Activated CD8-positive, alpha-beta memory T cell treated with anti-CD3 and anti-CD28 coated beads, Interleukin-2, amount 50 U/mL, for 4 hours (primary cell): ENCODE data around the gene TP73.

Source experiments
- DNase-seq: peaks from one replicate; pipeline ENCODE4 v3.0.0-alpha.2; 2020

Gene TP73

DNA sequence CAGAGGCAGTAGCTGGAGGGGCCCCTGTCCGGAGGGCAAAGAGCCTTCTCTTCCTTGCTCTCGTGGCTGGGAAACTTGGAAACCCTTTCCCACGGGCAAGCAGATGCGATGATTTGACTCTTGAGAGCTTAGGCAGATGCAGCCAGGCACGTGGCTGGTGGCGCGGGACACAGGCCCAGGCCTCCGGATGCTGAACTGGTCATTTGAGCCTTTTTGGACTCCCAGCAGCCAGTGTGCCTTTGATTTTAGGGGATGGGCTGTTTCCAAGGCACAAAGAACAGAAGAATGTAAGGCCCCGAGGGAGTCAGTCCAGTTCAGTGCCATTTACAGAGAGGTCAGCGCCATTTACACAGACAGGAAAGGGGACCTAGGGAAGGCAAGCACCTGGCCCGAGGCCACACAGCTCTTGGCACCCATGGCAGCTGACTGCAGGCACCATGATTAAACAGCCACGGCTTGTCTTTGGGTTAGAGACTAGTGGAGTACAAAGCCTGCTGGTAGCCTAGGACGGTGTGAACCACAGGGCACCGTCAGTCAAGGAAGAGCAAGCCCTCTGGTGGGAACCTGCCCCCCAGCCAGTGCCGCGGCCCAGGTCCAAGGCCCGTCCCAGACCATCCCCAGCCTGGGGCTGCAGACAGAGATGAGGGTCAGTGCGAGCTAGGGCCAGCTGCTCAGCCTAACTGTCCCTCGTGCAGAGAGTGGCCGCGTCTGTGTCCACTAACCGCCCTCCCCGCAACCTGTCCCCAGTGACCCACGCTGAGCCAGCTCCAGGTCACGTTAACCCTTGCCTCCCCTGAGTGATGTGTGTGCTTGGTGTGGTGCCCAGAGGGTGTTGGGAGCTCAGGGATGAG, 79.5 kb downstream of the TP73 start:
- no peak for DNase-seq

DNA sequence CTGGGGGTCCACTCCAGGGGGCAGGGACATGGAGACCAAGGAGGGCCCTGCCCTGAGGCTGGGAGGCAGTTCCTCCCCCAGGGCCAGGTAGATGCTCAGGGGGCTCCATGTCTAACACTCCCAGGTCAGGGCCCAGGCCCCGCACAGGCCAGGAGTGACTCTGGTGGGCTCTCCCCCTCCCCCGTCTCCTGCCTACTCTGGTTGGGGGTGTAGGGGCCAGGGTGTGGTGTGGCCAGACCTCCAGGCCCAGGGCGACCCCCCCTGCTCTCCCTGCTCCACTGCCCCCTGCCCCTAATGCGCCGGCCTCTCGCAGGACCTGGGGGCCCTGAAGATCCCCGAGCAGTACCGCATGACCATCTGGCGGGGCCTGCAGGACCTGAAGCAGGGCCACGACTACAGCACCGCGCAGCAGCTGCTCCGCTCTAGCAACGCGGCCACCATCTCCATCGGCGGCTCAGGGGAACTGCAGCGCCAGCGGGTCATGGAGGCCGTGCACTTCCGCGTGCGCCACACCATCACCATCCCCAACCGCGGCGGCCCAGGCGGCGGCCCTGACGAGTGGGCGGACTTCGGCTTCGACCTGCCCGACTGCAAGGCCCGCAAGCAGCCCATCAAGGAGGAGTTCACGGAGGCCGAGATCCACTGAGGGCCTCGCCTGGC, 80.2 kb downstream of the TP73 start:
- DNase-seq = no peak

DNA sequence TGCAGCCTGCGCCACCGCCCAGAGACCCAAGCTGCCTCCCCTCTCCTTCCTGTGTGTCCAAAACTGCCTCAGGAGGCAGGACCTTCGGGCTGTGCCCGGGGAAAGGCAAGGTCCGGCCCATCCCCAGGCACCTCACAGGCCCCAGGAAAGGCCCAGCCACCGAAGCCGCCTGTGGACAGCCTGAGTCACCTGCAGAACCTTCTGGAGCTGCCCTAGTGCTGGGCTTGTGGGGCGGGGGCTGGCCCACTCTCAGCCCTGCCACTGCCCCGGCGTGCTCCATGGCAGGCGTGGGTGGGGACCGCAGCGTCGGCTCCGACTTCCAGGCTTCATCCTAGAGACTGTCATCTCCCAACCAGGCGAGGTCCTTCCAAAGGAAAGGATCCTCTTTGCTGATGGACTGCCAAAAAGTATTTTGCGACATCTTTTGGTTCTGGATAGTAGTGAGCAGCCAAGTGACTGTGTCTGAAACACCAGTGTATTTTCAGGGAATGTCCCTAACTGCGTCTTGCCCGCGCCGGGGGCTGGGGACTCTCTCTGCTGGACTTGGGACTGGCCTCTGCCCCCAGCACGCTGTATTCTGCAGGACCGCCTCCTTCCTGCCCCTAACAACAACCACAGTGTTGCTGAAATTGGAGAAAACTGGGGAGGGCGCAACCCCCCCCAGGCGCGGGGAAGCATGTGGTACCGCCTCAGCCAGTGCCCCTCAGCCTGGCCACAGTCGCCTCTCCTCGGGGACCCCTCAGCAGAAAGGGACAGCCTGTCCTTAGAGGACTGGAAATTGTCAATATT, 81.0 kb downstream of the TP73 start:
- DNase-seq = no peak

DNA sequence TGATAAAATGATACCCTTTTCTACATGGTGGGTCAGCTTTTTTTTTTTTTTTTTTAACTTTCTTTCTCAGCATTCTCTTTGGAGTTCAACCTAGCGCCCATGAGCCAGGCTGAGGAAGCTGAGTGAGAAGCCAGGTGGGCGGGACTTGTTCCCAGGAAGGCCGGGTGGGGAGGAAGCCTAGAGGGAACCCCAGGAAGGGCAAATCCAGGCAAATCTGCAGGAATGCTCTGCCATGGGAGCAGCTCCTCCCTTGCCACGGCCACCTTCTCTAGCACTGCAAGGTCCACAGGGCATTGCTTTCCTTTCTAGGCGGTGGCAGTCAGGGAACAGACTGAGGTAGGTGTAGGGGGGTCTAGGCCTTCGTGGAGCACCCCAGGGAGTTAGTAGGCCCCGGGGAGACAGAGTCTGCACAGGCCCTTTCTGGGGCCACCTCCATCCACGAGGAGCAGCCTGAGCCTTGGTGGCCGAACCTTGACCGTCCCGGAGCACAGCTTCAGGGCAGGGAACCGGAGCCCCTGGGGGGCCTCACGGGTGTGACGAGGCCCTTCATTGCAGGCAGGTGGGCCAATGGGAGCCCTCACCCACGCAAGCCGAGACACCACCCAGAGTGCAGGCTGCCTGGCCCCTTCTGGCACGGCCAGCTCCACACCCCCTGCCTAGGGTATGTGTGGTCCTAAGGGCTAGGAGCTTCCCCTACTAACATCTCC, 81.7 kb downstream of the TP73 start:
- DNase-seq = no peak

DNA sequence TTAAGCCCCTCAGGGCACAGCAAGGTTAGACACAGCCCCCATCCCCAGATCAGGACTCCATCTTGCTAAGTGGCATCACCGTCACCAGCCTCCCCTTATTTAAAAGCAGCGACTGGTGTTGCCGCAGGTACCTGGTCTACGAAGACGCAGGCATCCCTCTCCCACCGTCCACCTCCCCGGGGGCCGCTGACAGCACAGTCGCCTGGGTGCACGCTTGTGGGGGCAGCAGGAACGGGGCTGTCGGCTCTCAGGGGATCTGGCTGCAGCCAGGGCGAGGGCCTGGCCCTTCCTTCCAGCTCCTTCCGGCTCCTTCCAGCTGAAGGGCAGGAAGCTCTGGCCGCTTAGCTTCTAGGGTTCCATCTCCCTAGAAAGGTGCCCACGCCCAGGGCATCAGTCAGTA, 82.3 kb downstream of the TP73 start:
- DNase-seq = no peak

DNA sequence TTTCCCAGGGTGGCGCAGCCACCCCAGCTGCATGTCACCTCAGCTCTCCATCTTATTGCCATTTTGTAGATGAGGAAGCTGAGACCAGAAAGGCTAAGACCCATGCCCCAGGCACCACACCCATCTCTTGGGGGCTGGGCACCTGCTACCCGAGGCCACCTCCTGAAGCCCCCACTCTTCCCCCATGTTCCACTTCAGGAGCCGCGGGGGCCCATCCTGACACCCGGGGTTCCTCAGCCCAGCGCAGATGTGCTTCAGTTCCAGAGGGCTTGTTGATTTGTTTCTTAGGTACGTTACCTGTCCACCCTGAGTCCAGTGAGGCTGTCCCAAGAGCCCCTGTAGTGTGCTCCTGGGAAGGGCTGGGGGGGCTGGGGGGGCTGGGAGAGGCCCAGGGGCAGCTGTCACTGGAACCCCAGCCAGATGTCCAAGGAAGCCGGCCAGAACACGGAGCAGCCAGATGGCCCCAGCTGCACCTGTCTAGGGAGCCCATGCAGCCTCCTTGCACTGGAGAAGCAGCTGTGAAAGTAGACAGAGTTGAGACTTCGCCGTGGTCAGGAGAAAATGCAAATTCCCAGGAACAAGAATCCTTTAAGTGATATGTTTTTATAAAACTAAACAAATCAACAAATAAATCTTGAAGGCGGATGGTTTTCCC, 82.8 kb downstream of the TP73 start:
- DNase-seq = no peak

DNA sequence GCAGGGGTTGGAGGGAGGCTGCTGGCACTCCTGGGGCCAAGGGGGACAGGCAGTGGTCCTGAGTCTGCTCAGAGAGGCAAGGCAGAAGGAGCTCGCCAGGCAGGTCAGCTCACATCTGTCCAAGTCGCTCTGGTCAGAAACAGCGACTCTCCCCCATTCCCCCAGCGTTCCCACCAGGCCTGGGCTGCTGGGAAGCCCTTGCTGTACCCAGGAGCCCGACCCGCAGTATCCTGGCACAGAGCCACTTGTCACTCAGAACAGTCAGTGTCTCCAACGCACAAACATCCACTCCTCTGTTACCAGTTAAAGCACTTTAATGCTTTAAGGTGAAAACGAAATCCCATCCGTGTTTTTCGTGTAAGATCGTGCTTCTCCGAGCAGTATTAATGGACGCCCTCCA, 83.4 kb downstream of the TP73 start:
- no peak for DNase-seq

DNA sequence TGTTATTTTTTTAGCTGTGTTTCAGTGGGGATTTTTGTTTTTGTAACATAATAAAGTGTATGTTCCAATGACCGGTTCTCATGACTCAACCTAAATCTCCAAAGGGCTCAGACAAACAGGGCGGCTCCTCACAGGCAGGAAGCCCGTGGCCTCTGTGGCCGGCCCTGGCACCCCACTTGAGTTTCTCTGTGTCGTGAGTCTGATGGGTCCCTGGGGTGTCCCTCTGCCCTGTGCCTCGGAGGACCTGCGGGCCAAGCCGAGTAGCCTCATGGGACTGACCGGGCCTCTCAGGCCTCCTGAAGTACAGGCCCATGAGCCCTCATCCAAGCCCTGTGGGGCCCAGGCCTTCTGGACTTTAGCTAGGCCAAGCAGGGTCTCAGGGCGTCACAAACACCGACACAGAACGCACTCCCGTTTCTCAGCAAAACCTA, 83.8 kb downstream of the TP73 start:
- no peak for DNase-seq

DNA sequence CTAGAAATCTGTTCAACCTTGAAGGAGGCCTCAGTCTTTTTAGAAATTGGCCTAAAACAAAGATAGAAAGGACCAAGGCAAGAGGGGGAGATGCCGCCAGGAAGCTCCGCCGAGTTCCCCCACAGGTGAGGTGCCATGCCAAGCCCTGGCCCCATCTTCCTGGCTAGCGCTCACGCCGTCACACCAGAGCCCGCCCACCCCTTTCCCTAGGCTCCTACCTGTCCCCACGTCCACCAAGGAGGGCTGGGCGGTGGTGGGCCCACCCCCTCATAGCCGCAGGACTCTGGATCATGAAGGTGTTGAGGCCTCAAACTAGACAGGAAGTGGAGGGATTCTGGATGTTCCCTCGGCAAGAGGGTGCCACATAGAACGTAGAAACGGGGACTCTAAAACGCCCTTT, 84.4 kb downstream of the TP73 start:
- DNase-seq = no peak

DNA sequence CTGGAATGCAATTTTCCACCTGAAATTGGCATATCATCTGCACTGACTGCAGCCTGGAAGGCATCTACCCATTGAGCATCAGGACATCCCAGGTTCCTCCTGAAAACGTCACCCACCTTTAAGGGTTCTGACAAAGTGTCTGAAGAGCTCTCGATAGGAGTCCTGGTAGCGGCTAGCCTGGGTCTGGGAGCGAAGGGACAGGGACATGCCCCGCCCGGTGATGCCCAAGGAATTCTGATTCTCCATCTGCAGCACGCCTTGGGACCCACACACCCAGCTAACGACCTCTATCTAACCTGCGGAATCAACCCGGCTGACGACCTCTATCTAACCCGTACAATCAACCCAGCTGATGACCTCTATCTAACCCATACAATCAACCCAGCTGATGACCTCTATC, 86.6 kb downstream of the TP73 start:
- DNase-seq = no peak

DNA sequence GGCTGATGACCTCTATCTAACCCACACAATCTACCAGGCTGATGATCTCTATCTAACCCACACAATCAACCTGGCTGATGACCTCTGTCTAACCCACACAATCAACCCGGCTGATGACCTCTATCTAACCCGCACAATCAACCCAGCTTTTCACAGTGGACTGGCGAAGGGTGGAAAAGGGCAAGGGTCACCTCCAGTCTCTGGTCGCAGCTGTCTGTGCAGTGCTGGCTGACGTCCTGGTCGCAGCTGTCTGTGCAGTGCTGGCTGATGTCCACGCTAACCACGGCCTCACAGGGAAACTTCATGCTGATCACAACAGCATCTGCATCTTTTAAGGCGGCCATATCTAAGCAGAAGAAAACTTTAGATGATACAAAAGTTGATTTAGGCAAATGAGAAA, 87.7 kb downstream of the TP73 start:
- DNase-seq = no peak

DNA sequence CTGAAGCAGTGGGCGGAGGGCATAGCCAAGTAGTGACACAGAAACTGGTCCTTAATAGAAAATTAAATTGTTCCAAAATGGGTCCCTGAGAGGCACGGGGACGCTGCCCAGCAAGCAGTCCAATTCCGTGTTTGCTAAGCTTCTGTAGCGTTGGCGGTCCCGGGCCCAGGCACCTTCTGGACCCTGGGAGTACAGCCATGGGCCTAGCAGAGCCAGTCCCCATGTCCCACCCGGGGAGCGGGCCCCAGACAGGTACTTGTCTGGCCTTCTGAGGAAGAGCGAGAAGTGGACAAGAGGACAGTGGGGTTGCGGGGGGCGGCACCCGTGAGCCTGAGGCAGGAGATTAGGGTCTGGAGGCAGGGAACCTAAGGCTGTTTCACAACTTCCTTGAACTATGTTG, 88.4 kb downstream of the TP73 start:
- no peak for DNase-seq

DNA sequence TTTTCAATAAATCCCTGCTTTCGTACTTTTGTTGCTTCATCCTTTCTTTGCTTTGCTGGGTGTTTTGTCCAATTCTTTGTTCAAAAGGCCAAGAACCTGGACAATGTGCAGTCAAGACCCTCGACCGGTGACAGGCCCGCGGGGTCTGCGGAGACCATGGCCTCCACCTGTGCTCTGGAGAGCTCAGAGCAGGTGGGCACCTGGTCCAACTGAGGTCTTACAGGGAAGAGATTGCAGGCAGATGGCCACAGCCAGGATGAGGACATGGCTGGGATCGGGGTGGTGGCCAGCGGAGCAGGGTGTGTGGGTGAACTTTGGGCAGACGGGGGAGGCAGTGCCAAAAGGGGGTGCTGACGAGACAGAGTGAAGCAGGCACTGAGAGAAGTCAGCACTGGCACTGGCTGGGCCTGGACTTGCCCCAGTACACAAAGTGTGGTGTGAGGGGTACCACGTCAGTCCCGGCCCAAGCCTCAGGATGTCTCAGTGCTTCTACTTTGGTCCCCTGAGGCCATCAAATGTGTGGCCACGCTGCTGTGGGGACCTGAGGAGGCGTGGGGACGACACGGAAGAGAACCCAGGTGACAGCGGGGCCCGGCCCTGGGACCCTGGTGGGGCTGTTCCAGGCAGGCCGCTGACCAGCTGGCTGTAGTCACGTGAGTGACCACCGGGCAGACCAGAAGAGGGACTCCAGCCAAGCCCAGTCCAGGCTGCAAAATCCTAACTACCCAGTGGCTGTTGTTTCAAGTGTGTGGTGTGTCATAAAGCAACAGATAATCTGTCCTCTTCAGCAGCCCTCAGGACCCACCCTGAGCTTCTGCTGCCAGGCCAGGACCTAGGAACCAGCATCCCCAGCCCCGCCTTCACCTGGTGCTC, 89.5 kb downstream of the TP73 start:
- DNase-seq = no peak

DNA sequence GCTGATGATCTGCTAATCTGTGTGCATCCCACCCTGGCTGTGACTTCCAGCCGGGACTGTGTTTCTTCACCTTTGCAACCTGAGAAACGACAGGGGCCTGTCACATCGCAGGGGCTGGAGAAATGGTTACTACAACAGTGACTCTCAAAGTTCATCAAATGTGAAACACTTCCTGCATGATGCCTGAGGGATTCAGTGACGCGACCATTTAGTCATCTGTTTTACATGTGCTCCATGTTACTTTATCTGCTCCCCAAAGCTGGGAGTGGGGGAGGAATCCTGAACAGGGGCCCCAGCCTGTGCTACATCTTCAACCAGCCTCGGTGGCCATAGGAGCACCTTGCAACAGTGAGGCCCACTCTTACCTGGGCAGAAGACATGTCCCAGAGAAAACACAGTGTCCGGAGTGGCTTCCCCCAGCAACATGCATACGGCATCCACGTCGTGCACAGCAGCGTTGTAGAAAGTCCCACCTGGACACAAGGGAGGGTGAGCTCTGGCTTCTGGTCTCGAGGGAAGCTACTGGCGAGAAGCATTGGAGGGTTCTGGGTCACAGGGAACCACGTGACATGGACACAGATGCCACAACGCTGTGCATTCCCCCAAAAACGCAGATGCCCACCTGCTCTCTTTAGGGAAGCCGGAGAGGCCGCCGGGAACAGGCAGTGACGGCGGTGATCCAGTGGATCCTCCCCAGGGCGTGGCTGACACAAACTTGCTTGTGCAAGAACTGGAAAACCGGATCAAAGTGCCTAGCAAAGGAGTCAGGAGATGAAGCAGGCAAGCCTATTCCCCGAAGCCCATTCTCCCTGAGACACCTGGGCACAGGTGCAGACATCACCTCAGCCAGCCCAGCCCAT, 90.4 kb downstream of the TP73 start:
- DNase-seq = no peak

DNA sequence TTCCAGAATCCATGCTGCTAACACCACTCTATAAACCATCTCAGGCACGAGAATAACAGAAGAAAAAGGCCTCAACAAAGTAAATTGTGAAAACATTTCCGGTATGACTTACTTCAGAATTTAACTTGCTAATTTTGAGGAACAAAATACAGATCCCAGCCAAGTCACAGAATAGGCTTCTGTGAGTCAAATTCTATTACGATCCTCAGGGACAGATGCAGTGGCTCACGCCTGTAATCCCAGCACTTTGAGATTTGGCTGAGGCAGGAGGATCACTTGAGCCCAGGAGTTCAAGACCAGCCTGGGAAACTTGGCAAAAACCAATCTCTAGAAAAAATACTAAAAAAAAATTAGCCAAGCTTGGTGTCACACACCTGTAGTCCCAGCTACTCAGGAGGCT, 91.1 kb downstream of the TP73 start:
- no peak for DNase-seq

DNA sequence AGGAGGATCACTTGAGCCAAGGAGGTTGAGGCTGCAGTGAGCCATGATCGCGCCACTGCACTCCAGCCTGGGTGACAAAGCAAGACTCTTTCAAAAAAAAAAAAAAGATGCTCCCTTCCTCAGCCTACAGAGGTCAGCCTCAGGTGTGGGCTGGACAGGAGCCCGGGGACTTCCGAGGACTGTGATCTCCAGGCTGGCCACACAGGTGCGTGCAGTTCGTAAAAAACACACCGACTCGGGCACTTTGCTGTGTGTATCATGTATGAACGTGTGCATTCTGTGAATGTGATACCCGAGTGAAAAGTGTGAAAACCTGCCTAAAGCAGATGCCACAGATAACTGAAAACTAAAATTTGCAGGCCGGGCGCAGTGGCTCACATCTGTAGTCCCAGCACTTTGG, 91.5 kb downstream of the TP73 start:
- DNase-seq = no peak

DNA sequence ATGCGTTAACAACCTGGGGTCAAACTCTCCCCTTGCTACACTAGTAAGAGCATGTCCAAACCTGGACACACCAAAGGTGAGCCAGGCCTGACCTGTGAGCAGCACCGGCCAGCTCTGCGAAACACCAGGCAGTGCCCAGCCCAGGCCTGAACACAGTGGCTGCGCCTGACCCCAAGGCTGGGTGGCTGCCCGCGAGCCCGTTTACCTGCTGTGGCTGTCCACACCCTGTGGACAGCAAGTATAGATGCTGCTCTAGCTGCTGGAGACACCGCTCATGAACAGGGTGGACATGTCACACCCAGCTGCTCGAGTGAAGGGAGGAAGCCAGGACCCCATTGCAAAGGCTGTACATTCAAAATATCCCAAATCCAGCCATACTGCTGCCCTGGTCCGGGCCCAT, 92.3 kb downstream of the TP73 start:
- DNase-seq = no peak

DNA sequence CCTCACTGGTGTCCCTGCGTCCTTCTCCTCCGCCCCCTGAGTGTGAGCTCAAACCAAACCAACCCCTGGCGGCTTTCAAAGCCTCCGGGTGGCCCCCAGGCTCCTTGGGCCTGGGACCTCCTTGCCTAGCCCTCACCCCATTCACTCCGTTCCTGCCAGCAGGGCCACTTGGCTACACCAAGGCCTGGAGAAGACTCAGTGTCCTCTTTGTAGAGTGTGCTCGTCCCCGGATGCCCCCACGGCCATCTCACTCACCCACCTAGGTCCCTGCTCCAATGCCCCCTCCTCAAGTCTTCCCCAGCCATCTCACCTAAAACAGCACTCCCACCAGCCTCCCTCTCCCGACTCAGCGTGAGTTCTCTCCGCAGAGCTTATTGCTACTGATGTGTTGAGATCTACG, 92.8 kb downstream of the TP73 start:
- DNase-seq = no peak

DNA sequence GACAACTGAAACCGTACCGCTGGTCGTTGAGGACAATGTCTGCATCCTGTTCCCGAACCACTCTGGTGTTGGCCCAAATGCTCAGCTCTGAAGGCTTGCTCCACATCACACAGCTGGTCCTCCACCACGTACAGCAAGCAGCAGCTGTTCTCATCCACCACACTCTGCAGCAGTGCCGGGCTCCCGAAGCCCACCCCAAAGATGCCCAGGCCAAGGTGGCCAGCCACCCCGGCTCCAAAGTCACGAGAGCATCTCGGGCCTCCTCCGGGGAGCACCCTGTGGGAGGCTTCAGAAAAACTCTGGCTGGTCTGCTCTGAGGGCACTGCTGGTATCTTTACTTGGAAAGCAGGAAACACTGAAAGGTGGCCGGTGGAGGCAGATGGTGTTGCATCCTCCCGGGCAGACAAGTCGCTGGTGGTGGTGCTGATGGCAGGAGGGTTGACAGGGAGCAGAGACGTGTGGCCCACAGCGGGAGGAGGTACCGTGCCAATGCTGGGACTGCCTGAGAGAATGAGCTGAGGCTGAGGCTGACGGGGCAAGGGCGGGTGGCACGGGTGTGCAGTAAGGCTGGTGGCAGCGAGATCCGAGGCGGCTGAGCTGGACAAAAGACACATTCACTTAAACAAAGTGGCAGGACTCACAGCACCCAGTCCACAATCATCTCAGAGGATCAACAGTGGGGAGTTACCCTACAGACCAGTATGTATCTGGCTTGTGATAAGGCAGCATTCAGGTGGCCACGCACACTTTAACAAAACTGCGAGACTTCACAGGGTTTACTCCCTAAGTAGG, 93.5 kb downstream of the TP73 start:
- no peak for DNase-seq

DNA sequence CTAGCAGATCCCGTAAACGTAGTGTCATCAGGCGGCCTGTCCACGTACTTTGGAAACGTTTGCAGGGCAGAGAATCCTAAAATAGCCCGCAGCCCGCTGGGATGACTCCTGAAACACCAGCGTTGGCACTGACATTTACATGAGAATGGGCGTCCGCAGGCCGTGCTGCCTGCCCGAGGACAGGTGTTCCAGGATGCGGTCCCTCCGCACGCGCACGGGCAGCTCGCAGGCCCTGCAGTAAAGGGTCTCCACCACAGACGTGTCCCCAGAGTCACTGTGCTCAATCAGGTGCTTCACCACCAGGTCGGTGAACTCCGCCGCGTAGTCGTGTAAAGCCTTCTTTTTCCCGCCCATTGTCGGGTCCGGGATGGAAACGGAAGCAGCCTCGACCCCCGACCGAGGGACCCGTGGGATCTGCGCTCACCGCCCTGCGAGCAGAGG, 94.1 kb downstream of the TP73 start:
- no peak for DNase-seq
